AG04450 (cell line): ENCODE results near the gene NSD2. TPM values are rescaled to one million over a fixed set of nuclear protein-coding genes. Genes with fewer than 3 reads are reported as not detected.

Experiments used
- CTCF ChIA-PET: fragments of 300-600, 350-600 bp; formaldehyde crosslinking; extraction: SDS; loops from one replicate; lab custom pipeline; 2022; ENCODE audit warnings: antibody characterized with exemption, inconsistent platforms; lab: Charles Lee
- POLR2A ChIA-PET: fragments of 350-600 bp; formaldehyde crosslinking; extraction: SDS; loops from one replicate; lab custom pipeline; 2021; ENCODE audit warnings: antibody characterized with exemption, inconsistent platforms; lab: Yijun Ruan, JAX
- DNase-seq: peaks from one replicate; pipeline ENCODE4 v3.0.0-alpha.2; 2011; ENCODE audit warnings: low read depth, low spot score
- H3K27ac ChIP-seq: one replicate; pipeline ENCODE4 v1.5.1; 2012; ENCODE audit warnings: low read depth, low read length, control low read depth
- H3K27me3 ChIP-seq: one replicate; pipeline ENCODE4 v1.6.0; 2012; ENCODE audit warnings: low read length; ENCODE audit not compliant: control insufficient read depth, insufficient read depth
- H3K4me3 ChIP-seq: 2 replicates; pipeline ENCODE4 v1.5.1; 2011; ENCODE audit warnings: mild to moderate bottlenecking, low read depth, low read length, control low read depth
- H3K9me3 ChIP-seq: 2 replicates; pipeline ENCODE4 v1.5.1; 2012; ENCODE audit warnings: low read length; ENCODE audit not compliant: control insufficient read depth, insufficient read depth
- polyA plus RNA-seq: library from polyadenylated mRNA; depleted of rRNA; stranded (reverse); fragments of >200 nt; gene quantifications from 2 replicates; pipeline ENCODE4 v1.2.3, GENCODE V29; 2011
- TF ChIP-seq, protein P1 (sequence below): IDR thresholded peaks from 2 replicates; pipeline ENCODE4 v1.5.1; 2011; ENCODE audit warnings: low read depth, low read length, control low read depth, inconsistent platforms

Gene NSD2
- polyA plus RNA-seq, 1 experiment: 26.4 TPM

DNA sequence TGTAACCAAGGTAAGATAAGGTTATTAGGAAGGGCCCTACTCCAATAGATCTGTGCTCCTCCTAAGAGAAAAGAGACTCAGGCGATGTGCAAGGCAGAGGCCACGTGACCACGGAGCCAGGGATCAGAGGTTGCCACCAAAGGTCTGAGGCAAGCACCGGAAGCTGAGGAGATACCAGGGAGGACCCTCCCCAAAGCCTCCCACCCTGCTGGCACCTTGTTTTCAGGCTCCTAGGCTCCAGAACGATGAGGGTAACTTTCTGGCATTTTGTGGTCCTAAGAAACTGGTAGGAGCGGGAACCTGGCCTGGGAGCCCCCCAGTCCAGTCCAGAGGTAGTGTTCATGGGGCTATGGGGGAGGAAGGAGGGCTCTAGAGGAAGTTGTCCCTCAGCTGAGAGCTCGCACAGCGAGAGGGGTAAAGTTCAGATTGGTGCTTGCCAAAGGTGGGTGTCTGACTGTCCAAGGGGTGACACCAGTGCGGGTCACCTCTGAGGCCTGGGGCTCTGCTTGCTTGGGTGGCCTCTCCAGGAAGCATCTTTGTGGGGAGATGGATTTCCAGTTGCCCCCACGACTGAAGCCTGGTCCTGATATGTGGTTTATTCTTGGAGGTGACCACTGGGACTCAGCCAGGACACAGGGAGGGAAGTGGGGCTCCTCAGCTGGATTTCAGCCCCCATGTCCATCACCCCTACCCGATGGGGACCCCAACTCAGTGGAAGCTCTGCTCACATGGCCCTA lies 7.7 kb upstream of the NSD2 start:
- H3K27me3 ChIP-seq: no peaks in the 10 kb centered on the region
- TF ChIP-seq, protein P1, sequence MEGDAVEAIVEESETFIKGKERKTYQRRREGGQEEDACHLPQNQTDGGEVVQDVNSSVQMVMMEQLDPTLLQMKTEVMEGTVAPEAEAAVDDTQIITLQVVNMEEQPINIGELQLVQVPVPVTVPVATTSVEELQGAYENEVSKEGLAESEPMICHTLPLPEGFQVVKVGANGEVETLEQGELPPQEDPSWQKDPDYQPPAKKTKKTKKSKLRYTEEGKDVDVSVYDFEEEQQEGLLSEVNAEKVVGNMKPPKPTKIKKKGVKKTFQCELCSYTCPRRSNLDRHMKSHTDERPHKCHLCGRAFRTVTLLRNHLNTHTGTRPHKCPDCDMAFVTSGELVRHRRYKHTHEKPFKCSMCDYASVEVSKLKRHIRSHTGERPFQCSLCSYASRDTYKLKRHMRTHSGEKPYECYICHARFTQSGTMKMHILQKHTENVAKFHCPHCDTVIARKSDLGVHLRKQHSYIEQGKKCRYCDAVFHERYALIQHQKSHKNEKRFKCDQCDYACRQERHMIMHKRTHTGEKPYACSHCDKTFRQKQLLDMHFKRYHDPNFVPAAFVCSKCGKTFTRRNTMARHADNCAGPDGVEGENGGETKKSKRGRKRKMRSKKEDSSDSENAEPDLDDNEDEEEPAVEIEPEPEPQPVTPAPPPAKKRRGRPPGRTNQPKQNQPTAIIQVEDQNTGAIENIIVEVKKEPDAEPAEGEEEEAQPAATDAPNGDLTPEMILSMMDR: no peak
- H3K27ac ChIP-seq: no peak overlapping the region
- POLR2A ChIA-PET: no interaction called here
- no peak for DNase-seq
- no peaks in the 10 kb centered on the region for H3K9me3 ChIP-seq
- CTCF ChIA-PET: no interaction called here
- H3K4me3 ChIP-seq: no peak overlapping the region

DNA sequence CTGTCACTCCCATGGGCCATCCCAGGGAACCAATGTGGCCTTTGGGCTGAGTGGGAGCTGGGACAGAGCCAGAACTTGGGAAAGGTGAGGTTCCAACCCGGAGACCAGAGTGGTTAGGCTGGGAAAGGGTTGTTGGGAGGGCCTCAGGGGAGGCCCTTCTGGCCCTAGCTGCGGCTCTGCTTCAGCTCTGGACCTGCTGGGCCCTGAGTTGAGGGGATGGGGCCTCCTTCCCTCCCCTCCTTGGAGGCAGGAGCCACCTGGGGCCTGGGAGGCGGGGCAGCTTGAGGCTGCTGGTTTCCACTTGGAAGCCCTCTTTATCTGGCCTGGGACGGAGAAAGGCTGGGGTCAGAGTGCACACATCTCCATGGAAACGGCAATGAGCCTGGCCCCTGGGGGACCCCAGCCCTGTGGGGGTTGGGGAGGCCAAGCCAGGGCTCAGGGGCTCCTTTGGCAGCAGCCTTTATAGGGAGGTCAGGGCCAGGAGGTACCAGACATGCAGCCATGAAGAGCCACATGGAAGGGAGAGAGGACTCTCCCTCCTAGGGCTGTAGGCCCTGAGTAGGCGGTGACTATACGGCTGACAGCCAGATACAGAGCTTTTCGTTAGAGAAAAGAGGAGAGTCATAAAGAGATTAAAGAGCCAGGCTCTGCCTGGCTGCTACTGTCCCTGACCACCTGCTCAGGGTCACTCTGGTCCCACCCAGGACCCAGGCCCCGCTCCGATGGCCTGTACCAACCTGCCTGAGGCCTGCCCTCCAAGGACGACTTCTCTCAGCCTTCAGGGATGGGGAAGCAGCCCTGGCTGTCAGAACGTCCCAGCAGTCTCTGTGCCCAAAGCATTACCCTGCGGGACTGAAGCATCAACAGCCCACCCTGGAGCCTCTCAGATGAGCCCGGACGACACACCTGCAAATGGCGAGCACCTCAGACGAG lies 6.9 kb upstream of the NSD2 start:
- POLR2A ChIA-PET: no interaction called here
- no peak for DNase-seq
- CTCF ChIA-PET: no interaction called here
- no peak overlapping the region for H3K27ac ChIP-seq
- H3K9me3 ChIP-seq: no peaks in the 10 kb centered on the region
- TF ChIP-seq, protein P1: no peak
- H3K27me3 ChIP-seq: no peaks in the 10 kb centered on the region
- no peak overlapping the region for H3K4me3 ChIP-seq

DNA sequence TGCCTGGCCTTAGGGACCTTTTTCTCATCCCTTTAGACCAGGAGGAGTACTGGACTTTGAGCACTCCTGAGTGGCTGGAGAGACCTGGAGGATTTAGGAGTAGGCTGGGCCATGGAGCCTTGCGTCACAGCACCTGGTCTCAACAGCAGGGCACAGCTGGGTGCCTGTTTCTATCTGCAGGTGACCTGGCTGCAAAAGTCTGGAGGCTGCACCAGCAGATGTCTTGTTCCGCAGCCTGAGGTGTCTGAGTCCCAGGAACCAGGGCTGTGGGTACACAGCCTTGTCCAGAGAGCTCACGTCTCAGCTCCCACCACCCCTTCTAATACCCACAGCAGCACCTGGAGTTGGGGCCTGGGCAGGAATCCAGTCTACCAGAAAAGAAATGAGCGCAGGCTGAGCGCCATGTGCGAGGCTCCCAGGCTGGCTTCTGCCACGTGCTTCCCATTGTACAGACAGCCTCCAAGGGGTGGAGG lies 5.0 kb upstream of the NSD2 start:
- Histone ChIP-seq H3K4me3 (no peak overlapping the region), H3K9me3 (no peaks in the 10 kb centered on the region), H3K27me3 (no peaks in the 10 kb centered on the region), H3K27ac (no peak overlapping the region)
- ChIA-PET CTCF (no interaction called here), POLR2A (no interaction called here)
- TF ChIP-seq, protein P1: no peak
- DNase-seq: no peak

DNA sequence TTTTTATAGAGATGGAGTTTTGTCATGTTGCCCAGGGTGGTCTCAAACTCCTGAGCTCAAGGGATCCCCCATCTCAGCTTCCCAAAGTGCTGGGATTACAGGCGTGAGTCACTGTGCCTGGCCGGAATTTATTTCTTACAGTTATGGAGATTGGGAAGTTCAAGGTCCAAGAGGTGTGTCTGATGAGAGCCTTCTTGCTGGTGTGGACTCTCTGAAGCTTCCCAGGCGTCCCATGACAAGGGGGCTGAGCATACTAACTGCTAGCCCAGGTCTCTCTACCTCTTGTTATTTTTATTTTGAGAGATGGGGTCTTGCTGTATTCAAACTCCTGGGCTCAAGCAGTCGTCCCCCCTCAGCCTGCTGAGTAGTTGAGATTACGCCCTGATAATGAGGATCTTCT lies 2.9 kb upstream of the NSD2 start:
- Histone ChIP-seq H3K4me3 (no peak overlapping the region), H3K27me3 (no peaks in the 10 kb centered on the region), H3K27ac (no peak overlapping the region), H3K9me3 (no peaks in the 10 kb centered on the region)
- TF ChIP-seq, protein P1: no peak
- ChIA-PET CTCF (interaction anchor here (1.1 kb wide), 1 partner anchor 9 kb away, joined by 4 read pairs; no protein-coding TSS in a partner anchor), POLR2A (interaction anchor here (0.7 kb wide), 1 partner anchor 136 kb away, joined by 7 read pairs; no protein-coding TSS in a partner anchor)
- DNase-seq: no peak
